HL-60/S4 treated with phorbol 12-myristate 13-acetate at 8.2 ng/mL for 4 days and 3 days (cell line): ENCODE results near the gene CORIN.
"Not testable (repeated sequence)": the region's sequence is repeated elsewhere in the genome, so short reads cannot be mapped to it uniquely, and the experiment has no call there.

ENCODE experiments used
- in situ Hi-C: fragments of 300-500 bp; cut with MboI; formaldehyde crosslinking; loops from 2 replicates; pipeline ENCODE4 v1.15.0; 2022; ENCODE audit warnings: low sequenced_read_pairs

The CORIN gene

DNA sequence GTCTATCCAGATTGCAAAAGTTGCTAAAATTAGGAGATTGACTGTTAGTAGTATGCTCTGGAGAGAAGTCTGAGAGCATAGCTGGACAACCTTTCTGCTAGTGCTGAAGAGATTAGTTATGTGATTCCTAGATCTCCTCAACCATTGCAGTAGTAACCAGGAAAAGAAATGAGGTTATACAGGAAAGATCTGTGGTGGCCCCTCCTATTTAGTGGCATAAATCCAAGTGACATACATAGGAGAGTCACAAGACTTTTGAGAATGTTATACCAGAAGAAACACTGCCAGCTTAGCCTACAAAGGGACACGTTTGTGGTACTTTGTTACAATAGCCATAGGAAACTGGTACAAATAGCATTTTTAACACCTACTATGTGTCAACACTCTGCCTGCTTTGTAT lies 247.5 kb downstream of the CORIN start:
- in situ Hi-C loops, result no loop called here

DNA sequence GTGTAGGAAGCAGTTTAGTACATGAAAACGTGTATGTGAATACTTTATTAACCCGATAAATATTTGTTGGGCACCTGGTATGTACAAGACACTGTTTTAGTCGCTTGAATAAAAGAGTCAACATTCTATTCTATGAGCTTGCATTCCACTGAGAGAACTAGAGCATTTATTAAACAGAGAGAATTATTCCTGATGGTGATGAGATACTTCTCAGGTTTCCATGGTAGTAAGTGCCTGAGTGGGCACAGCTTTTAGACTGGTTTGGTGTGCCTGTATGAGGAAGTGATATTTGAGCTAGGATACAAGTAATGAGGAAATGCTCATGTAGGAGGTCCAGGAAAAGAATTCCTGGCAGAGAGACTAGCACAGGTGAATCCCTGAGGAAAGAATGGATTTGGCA lies 258.6 kb downstream of the CORIN start:
- in situ Hi-C loops, result no loop called here

DNA sequence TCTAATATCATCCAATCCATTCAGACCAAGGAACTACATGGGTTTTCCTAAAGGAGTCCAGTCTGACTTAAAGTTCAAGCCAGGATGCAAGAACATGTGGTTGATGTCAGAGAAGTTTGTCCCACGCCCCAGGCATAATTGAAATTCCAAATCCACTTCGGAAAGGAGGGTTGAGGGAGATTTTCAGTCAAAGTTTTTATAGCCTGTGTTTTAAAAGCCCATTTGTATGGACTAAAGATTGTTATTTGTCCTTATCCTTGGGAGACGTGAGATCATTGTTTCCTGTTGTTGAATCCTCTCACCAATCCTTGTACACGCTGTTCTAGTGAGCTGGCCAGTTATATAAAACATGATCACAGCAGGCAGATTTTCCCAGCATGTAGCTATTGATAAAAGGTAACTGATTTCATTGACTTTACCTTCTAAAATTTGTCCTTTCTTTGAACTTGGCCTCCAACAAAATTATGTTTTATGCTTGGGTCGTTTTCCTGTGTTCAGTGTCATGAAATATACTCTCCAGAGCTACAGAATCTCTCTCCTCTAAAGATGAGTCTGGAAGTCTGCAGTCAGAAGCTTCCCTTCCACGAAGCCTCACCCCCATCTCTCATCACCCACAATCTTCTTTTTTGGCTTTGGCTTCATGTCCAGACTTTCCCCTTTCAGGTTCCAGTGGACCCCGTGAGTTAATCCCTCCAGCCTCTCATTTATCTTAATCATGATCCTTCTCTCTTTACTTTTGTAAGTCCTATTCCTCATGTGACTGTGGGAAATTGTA lies 259.9 kb downstream of the CORIN start:
- in situ Hi-C loops, result no loop called here

DNA sequence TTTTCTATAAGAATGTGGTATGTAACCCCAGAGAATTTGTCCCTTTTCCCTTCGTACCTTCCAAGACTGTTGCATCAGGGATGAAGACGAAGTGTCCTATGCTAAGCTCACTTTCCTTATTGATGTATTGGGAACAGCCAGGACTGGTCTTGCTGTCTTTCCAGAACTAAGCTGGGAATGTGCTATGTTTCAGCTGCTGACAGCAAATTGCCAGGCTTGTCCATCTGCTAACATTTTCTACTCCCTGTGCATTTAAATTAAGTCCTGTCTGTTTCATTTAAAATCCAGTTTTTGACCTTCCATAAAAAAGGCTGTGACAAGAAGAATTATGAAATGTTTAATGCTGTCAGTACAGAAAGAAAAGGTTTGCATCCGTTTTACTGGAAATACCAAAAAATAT lies 264.9 kb downstream of the CORIN start:
- in situ Hi-C loops, result no loop called here

DNA sequence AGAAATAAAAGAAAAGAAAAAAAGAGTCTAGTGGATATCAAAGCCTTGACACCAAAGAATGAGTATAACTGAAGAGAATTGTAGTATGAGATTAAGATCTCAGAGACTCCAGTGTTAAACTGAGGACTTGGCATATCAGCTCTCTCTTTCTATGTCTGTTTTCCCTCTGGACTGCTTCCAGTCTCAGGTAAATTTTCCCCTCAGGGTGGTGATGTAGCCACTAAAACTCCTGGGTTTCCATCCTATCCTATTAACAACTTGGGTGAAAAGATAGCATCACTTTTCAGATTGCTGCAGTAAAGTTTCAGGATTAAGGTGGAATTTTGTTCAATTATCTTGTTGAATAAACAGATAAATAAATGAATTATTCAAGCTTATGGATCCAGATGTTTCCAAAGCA lies 267.1 kb downstream of the CORIN start:
- in situ Hi-C loops, result no loop called here

- in situ Hi-C loops, result no loop called here
Observed at GRCh38 chr4:47567511-47567910, 270.4 kb downstream of the CORIN start.

GRCh38 chr4:47566969-47567368 lies 270.9 kb downstream of the CORIN start:
- in situ Hi-C loops, result no loop called here

GRCh38 chr4:47566566-47566965 lies 271.3 kb downstream of the CORIN start:
- in situ Hi-C loops, result no loop called here

GRCh38 chr4:47562297-47562696 lies 275.6 kb downstream of the CORIN start:
- in situ Hi-C loops, result no loop called here

DNA sequence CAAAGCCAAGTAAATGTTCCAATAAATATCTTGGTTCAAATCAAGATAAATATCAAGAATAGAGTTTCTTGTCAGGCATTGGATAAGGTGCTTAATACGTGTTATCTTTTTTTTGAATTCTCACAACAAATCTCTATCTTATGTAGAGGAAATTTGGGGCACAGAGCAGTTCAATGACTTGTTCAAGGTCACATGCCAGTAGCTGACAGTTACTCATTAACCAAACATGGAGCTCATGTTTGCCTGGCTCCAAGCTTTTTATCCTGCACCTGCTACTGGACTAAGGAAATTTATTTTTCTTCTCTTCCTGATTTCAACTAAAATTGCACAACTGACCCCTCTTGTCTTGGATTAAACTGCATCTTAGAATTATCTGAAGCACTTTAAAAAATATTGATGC lies 276.5 kb downstream of the CORIN start:
- in situ Hi-C loops, result no loop called here

- in situ Hi-C loops, result no loop called here
Observed at GRCh38 chr4:47560682-47561081, 277.2 kb downstream of the CORIN start.

DNA sequence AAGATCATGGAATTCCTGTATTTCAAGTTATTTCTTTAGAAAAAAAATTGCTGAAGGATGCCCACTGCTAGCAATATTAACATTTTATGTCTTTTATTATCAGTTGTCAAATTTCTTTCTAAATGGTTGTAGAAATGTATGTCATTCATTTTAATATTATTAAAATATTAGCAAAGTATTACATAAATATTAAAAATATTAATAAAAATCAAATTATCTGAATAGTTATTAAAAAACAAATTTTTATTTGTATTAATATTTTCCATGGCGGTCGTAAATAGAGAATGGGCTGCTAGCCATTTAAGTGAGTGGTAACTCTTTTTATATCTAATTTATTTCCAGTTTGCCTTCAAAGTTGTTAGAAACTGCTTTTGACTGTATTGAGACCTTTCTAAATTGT lies 280.6 kb downstream of the CORIN start:
- in situ Hi-C loops, result no loop called here

DNA sequence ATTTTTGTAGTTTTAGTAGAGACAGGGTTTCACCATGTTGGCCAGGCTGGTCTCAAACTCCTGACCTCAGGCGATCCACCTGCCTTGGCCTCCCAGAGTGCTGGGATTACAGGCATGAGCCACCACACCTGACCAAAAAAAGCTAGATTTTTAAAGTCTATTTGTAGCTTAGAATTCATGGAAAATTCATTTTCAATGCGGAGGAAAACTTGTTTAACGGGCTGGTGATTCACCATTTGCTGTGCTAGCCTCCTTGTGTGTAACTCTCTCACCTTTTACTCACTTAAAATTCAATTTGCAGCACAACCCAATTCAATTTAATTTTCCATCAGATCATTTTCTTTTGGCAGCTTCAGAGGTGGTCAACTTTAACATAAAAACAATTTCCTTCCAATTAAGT lies 281.9 kb downstream of the CORIN start:
- in situ Hi-C loops, result not testable (repeated sequence)

GRCh38 chr4:47553329-47554125 lies 284.3 kb downstream of the CORIN start:
- in situ Hi-C loops, result no loop called here

- in situ Hi-C loops, result no loop called here
Observed at GRCh38 chr4:47551682-47552081, 286.2 kb downstream of the CORIN start.

- in situ Hi-C loops, result no loop called here
Observed at GRCh38 chr4:47550899-47551548, 286.8 kb downstream of the CORIN start.

DNA sequence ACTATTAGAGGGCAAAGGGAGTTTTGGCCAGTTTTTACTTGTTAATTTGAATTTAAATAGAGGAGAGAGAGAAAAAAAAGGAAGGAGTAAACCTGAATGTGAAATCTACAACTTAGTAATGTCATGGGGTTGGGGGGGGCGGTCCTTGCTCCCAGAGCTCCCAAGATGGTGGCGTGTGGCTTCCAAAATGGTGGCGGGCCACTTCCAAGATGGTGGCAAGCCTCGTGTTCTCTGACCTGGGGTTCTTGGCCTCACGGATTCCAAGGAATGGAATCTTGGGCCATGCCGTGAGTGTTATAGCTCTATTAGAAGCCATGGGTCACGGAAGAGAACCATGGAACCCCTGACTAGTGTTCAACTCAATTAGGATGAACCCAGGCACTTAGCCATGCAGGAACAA lies 287.5 kb downstream of the CORIN start:
- in situ Hi-C loops, result not testable (repeated sequence)
